C4-2B (cell line): Measurements from ENCODE around the gene KRT32.

Experiments used
- H3K27ac ChIP-seq: fragments of 450-650 bp; 2 replicates; pipeline ENCODE4 v1.5.1; 2017
- CTCF ChIP-seq: fragments of 450-650 bp; conservative IDR thresholded peaks from 2 replicates; pipeline ENCODE4 v1.5.1; 2017; ENCODE audit warnings: mild to moderate bottlenecking
- ZFX ChIP-seq: fragments of 450-650 bp; IDR thresholded peaks from 2 replicates; pipeline ENCODE4 v1.6.1; 2017

Gene KRT32

DNA sequence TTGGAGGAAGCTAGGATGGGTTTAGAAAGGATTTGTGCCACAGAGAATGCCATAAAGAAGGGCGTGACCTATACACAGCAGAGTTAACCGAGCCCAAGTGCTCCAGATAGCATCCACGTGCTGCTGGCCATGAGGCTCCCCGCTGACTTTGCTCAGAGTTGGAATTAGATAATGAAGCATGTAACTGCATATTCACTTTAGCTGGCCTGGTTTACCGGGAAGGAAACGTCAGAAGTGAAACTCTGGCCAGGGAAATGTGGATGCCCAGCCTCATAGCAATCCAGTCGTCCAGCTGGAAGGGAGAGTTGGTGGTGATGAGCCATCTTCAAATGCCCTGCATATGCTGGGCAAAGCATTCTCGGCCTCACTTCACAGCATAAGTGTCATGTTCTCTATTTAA is 7.7 kb upstream of the KRT32 start:
- no peak overlapping the region for H3K27ac ChIP-seq
- TF ChIP-seq ZFX (no peak), CTCF (no peak)

DNA sequence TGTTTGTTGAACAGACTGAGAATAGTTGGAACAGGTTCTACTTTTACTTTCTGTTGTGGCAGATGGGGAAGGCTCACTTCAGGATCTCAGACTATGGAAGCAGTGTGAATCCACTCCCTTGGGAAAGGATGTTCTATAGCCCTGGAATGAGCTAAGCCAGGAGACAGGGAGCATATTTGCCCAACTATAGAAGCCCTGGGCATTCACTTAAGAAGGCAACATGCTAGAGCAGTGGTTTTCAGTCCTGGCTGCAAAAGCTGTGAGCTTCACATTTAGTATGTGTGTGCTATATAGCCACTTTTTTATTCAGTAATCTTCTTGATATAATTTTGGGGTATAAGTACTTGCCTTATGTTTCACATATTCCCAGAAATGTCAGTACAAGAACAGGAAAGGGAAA is 1.2 kb upstream of the KRT32 start:
- TF ChIP-seq CTCF (no peak), ZFX (no peak)
- H3K27ac ChIP-seq = no peak overlapping the region

- TF ChIP-seq ZFX (no peak), CTCF (no peak)
- H3K27ac ChIP-seq = no peak overlapping the region
Measured at GRCh38 chr17:41467561-41467960, 375 bp upstream of the KRT32 start.

DNA sequence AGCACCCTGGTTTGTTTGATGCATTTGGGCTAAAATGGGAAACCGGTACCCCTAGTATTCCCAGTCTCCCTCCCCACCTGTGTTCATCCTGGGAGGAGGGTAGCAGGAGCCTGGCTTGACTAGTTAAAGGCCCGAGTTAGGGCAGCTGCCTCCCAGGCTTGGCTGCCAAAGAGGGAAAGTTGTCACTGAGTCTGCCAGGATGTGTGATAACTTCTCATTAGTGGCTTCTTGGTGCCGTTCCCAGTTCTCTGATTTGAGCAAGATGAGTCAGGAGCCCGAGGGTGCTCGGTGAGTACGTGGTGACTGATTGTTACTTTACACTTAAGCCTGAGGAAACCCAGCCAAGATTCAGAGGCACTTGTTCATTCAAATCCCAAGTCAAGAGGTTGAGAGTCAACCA is 2.5 kb downstream of the KRT32 start:
- TF ChIP-seq CTCF (no peak), ZFX (no peak)
- no peak overlapping the region for H3K27ac ChIP-seq

- no peak overlapping the region for H3K27ac ChIP-seq
- TF ChIP-seq ZFX (no peak), CTCF (no peak)
Measured at GRCh38 chr17:41464173-41464572, 3.0 kb downstream of the KRT32 start.

DNA sequence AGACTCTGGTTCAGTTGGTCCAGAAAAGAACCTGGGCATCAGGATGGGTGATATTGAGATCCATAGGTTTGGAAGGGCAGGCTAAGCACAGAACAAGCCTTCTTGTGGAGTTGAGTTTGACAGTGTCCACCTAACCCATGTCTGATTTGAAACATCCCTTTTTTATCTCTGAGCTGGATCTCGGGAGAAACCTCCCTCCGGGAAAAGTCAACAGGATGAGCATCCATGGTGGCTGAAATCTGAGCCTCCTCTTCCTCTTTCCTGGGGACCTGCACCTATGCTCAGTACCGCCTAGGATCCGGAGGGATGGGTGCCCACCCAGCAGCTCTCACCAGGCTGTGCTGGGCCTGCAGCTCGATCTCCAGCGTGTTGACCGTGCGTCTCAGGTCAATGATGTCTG is 3.4 kb downstream of the KRT32 start:
- TF ChIP-seq ZFX (no peak), CTCF (no peak)
- H3K27ac ChIP-seq = no peak overlapping the region

DNA sequence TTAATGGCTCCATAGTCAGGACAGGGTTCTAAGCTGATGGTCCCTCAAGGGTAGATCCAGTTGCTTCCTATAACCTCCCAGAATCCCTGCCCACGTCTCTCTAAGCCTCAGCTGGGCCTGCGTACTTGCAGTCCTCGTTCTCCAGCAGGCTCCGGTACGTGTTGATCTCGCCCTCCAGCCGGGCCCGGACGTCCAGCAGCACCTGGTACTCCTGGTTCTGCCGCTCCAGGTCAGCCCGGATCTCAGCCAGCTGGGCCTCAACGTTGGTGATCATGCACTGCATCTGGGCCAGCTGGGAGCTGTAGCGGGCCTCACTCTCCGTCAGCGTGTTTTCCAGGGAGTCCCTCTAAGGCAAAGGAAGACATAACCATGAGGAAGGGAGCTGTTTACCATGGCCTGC is 4.5 kb downstream of the KRT32 start:
- H3K27ac ChIP-seq = no peak overlapping the region
- TF ChIP-seq CTCF = no peak
- TF ChIP-seq ZFX = no peak
